ENCODE measurements around the gene LATS2. TPM values are rescaled to one million over a fixed set of nuclear protein-coding genes. Genes with fewer than 3 reads are reported as not detected.
"Not testable (repeated sequence)": the region's sequence is repeated elsewhere in the genome, so short reads cannot be mapped to it uniquely, and the experiment has no call there.

LATS2 gene
- total RNA-seq, 4 donors from 2014 or later, result 8.5 to 32.5 (median 12.6) TPM

DNA sequence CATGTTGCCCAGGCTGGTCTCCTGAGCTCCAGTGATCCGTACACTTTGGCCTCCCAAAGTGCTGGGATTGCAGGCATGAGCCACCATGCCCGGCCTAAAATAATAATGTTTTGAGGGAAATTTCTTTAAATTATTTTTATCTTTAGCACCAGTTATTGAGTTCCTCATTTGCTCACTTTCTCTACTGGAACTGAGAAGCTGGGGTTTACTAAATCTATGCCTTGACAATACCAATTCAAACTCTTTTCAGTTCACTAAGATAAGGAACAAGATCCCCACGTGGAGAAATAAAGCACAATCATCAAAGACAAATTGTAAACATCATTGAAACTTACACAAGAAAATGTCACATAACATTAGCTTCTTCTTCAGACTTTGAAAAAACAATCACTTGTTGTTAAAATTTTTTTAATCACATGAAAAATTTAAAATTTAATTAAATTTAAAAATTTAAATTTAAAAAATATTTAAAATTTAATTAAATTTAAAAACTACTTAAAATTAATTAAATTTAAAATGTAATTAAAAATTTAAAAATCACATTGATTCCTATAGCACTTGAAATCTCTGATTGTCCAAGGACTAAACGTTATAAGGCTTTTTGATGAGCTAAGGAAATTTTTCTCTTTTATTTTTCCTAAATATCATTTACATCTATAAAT lies 133.7 kb downstream of the LATS2 start:
- Histone ChIP-seq H3K27me3 (no peaks in the 10 kb centered on the region), H3K4me1 (no peaks in the 10 kb centered on the region), H3K4me3 (no peak overlapping the region), H3K9me3 (no peaks in the 10 kb centered on the region), H3K27ac (no peak overlapping the region), H3K36me3 (no peaks in the 10 kb centered on the region)
- no peak for DNase-seq
- intact Hi-C loops (cut with DNase I; ENCODE audit: low total_unique reads), result no loop called here
- TF ChIP-seq, protein P1, sequence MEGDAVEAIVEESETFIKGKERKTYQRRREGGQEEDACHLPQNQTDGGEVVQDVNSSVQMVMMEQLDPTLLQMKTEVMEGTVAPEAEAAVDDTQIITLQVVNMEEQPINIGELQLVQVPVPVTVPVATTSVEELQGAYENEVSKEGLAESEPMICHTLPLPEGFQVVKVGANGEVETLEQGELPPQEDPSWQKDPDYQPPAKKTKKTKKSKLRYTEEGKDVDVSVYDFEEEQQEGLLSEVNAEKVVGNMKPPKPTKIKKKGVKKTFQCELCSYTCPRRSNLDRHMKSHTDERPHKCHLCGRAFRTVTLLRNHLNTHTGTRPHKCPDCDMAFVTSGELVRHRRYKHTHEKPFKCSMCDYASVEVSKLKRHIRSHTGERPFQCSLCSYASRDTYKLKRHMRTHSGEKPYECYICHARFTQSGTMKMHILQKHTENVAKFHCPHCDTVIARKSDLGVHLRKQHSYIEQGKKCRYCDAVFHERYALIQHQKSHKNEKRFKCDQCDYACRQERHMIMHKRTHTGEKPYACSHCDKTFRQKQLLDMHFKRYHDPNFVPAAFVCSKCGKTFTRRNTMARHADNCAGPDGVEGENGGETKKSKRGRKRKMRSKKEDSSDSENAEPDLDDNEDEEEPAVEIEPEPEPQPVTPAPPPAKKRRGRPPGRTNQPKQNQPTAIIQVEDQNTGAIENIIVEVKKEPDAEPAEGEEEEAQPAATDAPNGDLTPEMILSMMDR (IDR thresholded peaks at IDR 0.05), result no peak
- TF ChIP-seq POLR2A (IDR thresholded peaks at IDR 0.05), result no peak

DNA sequence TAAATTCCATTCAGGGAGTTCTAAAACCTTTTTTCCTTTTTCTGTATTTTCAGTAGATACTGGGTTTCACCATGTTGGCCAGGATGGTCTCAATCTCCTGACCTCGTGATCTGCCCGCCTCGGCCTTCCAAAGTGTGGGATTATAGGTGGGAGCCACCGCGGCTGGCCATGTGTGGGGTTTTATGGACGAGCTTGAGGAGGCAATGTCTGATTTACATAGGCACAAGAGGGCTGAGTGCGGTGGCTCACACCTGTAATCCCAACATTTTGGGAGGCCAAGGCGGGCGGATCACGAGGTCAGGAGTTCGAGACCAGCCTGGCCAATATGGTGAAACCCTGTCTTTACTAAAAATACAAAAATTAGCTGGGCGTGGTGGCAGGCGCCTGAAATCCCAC lies 136.0 kb downstream of the LATS2 start:
- intact Hi-C loops (cut with DNase I; ENCODE audit: low total_unique reads); H3K4me1 ChIP-seq; H3K4me3 ChIP-seq; H3K9me3 ChIP-seq; H3K27ac ChIP-seq; H3K36me3 ChIP-seq; DNase-seq; H3K27me3 ChIP-seq: not testable (repeated sequence)

GRCh38 chr13:20924758-20925394 lies 136.5 kb downstream of the LATS2 start:
- no peak overlapping the region for H3K4me3 ChIP-seq
- H3K36me3 ChIP-seq, result no peaks in the 10 kb centered on the region
- no peaks in the 10 kb centered on the region for H3K4me1 ChIP-seq
- intact Hi-C loops (cut with DNase I; ENCODE audit: low total_unique reads), result no loop called here
- no peaks in the 10 kb centered on the region for H3K27me3 ChIP-seq
- DNase-seq, result peak; percentile 55 to 80
- no peaks in the 10 kb centered on the region for H3K9me3 ChIP-seq
- H3K27ac ChIP-seq, result no peak overlapping the region
- TF ChIP-seq, protein P1 (IDR thresholded peaks at IDR 0.05), result peak; percentile 61 to 69 (median 68)
- TF ChIP-seq POLR2A (IDR thresholded peaks at IDR 0.05), result no peak

DNA sequence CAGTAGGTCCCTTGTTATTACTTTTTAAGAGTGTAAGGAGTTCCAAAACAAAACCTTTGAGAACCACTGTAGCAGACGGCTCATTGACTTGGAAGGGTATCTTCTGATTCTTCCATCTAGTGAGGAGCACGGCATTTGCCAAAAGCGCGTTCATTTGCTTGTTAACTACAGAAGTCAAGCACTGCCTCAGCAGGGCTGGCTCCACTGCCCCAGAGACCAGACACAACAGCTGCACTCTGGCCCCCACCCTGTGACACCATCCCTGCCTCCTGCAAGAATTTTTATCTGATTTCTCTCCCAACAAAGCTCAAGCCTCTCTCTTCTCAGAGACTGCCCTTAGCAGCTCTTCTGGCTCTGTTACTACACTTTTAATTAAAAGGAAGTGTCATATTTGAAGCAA lies 138.1 kb downstream of the LATS2 start:
- H3K4me3 ChIP-seq, result no peak overlapping the region
- no peak for DNase-seq
- TF ChIP-seq POLR2A (IDR thresholded peaks at IDR 0.05), result no peak
- TF ChIP-seq, protein P1 (IDR thresholded peaks at IDR 0.05), result no peak
- H3K9me3 ChIP-seq, result no peaks in the 10 kb centered on the region
- no peaks in the 10 kb centered on the region for H3K36me3 ChIP-seq
- intact Hi-C loops (cut with DNase I; ENCODE audit: low total_unique reads), result no loop called here
- H3K27ac ChIP-seq, result no peak overlapping the region
- H3K27me3 ChIP-seq, result no peaks in the 10 kb centered on the region
- H3K4me1 ChIP-seq, result no peaks in the 10 kb centered on the region

Small RNA genes lying within 50 kb of the gene (small RNA-seq; reads per million reads assigned to genes)
- gene PPIAP27, result not detected
- not detected for gene RNU4-9P

Other genes starting within 250 kb of the LATS2 start
- gene XPO4, start 158.8 kb downstream of the LATS2 start, total RNA-seq, result 10 to 100 TPM in 2 of 4 donors, 1 to 10 TPM in 2; 4.9 to 35.4 (median 13.3) TPM
- 100 to 1,000 TPM in 1 of 4 donors, 10 to 100 TPM in 3; 22.8 to 182 (median 37.3) TPM for gene SAP18, start 78.5 kb upstream of the LATS2 start, total RNA-seq
- 10 to 100 TPM in 1 of 4 donors, under 1 TPM in 1, not detected in 2; 0.49 to 20.9 TPM for gene SKA3, start 115.0 kb upstream of the LATS2 start, total RNA-seq
- gene MRPL57, start 115.1 kb upstream of the LATS2 start, total RNA-seq, result 10 to 100 TPM in 2 of 4 donors, 1 to 10 TPM in 2; 7.2 to 60.0 (median 11.9) TPM

Measured in uterus (tissue), 4 donors.